Erythroblast (primary cell): Measurements from ENCODE around the gene ZNF649.

ENCODE experiments used
- GATA1 ChIP-seq: IDR thresholded peaks from 2 replicates; pipeline ENCODE4 v1.6.1; 2011; ENCODE audit warnings: low read depth, mild to moderate bottlenecking, control low read depth, low read length, moderate library complexity
- POLR2A ChIP-seq: IDR thresholded peaks from 2 replicates; pipeline ENCODE4 v1.6.1; 2011; ENCODE audit warnings: mild to moderate bottlenecking, low read length

GRCh38 chr19:51927859-51928258 is 23.0 kb upstream of the ZNF649 start:
- TF ChIP-seq POLR2A (no peak), GATA1 (no peak)
